Fibroblast of pulmonary artery (primary cell): ENCODE results near the gene MAP1LC3B.
A peak's percentile ranks its signal among the peaks of the same experiment; 100 is the strongest.

ENCODE experiments used
- DNase-seq: peaks from one replicate; pipeline ENCODE4 v3.0.0-alpha.2; 2010; ENCODE audit warnings: low read depth
- H3K4me3 ChIP-seq: replicated peaks from 2 replicates; pipeline ENCODE4 v1.5.1; 2011; ENCODE audit warnings: low read depth, mild to moderate bottlenecking, control low read depth, low read length, moderate library complexity
- TF ChIP-seq, protein P1 (sequence below): IDR thresholded peaks from 2 replicates; pipeline ENCODE4 v1.5.1; 2011; ENCODE audit warnings: mild to moderate bottlenecking, control low read depth, low read length, inconsistent platforms; ENCODE audit errors: missing control alignments

The MAP1LC3B gene

DNA sequence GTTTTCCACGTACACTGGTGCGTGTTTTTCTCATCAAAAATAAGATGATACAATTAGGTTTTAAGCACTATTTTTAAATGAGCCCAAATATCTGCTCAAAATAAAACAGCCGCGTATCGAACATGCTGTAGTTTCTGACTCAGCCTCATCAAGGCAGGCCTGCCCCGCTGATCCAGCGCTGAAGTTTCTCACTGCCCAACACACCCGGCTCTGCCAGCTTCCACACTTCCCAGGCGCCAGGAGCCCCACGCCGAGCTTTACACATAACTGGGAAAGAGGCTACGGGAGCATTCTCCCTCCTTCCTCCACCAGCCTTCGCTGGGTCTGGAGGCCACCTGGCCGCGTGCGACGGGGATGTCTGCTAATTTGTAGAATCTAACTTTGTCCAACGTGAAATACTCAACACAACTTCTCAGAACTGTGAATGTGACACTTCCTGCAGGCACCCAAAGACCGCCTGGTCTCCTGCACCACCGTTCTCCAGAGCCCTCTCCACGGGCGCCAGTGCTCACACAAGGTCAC is 42.1 kb downstream of the MAP1LC3B start:
- H3K4me3 ChIP-seq, result no peak overlapping the region
- TF ChIP-seq, protein P1, sequence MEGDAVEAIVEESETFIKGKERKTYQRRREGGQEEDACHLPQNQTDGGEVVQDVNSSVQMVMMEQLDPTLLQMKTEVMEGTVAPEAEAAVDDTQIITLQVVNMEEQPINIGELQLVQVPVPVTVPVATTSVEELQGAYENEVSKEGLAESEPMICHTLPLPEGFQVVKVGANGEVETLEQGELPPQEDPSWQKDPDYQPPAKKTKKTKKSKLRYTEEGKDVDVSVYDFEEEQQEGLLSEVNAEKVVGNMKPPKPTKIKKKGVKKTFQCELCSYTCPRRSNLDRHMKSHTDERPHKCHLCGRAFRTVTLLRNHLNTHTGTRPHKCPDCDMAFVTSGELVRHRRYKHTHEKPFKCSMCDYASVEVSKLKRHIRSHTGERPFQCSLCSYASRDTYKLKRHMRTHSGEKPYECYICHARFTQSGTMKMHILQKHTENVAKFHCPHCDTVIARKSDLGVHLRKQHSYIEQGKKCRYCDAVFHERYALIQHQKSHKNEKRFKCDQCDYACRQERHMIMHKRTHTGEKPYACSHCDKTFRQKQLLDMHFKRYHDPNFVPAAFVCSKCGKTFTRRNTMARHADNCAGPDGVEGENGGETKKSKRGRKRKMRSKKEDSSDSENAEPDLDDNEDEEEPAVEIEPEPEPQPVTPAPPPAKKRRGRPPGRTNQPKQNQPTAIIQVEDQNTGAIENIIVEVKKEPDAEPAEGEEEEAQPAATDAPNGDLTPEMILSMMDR, result no peak
- DNase-seq, result no peak

DNA sequence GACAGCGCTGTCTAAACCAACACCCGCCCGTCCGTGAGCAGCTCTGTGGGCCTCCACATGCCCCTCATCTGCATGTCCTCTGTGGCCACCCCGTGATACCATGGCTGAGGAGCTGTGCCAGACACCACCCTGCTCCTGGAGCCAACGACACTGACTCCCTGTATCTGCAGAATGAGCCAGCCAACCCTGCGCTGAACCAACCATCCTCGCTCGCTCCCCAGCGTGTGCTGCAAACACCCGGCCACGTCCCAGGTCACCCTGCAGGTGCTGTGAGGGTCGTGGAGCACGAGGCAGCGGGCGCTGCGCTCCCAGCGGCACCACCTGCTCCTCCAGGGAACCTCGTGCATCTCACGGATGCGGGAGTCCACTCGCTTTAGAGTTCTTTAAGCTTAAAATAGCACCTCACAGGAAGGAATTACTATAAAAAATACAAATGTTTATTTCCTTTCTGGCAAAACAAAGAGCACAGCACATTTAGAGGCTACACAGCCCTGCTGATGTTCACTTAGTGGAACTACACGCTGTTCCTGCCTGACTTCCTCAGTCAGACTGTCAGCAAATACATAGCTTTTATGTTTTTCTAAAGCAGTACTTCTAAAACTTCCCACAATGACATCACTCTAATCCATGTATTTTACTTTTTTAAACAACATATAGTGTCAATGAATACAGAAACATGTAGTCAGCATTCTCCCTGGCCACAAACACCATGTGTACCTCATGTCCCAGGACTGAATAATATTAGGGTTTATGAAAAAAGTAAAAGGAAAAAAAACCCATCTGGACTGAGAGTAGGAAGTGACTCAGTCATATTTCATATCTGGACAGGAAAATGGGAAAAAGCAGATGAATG is 43.5 kb downstream of the MAP1LC3B start:
- TF ChIP-seq, protein P1, result no peak
- peak overlapping the region; percentile 6 for H3K4me3 ChIP-seq
- peak; percentile 76 for DNase-seq

DNA sequence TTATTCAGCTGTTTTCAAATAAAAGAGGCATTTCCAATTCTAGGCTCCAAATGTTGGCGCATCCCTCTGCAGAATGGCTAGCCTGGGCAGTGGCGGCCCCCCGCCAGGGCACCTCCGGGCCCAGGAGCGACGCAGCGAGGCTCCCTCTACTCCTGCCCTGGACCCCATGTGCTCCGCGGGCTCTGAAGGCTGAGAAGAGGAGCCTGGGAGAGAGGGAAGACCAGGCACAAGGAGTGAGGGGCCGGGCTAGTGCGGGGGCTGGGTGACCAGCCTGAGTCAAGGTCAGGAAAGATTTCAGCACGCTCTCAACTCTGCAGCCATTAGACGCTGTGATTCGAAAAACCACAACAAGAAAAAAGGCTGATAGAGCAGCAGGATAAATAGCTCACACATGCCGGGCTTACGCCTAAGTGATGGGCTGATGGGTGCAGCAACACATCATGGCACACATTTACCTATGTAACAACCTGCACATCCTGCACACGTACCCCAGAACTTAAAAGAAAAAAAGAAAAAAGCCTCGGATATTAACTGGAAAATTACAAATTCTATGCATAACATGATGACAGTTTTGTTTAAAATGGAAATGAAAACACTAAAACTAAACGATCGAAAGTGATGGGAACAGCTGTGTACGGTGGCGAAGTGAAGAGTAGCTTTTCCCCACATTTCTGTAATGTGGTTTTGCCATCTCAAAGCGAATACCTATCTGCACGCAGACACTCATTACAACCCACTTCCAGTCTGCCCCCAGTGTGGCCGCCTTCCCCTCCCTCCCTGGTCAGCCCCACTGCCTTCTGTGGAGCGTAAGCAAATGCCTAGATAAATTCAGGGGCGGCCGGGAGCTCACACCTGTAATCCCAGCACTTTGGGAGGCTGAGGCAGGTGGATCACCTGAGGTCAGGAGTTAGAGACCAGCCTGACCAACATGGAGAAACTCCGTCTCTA is 44.4 kb downstream of the MAP1LC3B start:
- H3K4me3 ChIP-seq, result peak overlapping the region; percentile 41
- TF ChIP-seq, protein P1, result no peak
- peak; percentile 63 for DNase-seq

DNA sequence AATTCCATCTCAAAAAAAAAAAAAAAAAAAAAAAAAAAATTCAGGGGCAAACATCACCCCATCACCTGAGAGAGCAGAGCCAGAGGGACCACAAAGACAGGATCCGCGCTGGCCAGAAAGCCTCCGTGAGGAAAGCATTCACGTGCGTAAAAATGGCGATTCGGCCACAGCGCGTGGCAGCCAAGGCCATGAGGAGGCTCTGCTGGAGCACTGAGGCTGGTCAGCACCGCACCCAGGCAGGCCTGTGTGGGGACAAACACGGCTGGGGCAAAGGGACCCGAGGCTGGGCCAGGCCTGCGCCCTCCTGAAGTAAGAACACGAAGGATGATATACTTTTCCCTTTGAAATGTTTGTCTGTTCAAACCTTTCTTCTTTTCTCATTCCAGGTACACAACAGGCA is 45.2 kb downstream of the MAP1LC3B start:
- TF ChIP-seq, protein P1, result no peak
- no peak for DNase-seq
- no peak overlapping the region for H3K4me3 ChIP-seq

DNA sequence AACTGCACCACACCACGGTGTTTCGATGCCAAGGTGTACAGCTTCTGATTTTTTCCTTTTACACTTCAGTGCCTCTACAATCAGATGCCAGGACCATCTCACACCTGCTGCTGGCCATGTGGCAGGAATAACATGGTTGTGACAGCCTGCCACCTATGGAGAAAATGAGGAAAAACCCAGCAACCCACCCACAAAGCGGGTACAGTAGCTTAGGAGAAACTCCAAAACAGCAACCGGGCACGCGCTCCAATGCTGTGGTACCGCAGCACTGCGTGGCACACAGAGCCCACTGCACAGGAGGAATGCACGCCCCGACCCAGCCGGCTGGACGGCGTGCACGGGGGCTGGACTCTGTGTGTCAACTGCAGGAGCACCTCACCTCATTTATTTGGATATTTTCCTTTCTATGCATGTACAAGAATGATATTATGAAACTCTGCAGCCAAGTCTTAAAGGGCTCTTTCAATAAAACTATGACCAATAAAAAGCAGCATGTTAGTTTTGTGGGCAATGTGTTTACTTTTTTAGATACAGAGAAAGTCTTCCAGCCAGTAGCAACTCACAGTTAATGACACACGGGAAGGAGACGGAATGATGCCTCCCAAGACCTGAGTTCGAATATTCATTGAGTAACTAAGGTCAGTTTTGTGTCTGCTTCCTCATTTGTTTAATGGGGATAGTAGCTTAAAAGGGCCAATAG is 45.9 kb downstream of the MAP1LC3B start:
- no peak for DNase-seq
- H3K4me3 ChIP-seq, result no peak overlapping the region
- TF ChIP-seq, protein P1, result no peak

DNA sequence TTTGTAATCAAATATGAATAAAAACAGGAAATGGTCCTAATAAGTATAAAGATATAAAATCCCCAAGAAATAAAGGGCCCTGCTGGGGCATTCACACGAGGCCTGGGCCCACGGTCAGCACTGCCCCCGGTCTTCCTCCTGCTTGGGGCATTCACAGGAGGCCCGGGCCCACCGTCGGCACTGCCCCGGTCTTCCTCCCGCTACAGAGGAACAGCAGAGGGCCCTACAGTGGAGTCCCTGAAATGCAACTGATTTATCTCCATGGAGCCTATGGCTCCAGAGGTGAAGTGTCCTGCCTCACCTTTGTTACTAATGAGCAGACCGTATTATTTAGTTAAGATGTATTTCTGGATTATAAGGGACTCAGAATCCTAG is 46.5 kb downstream of the MAP1LC3B start:
- TF ChIP-seq, protein P1, result no peak
- no peak overlapping the region for H3K4me3 ChIP-seq
- DNase-seq, result no peak
